Neutrophil (primary cell): ENCODE data around the gene WEE1.
"Not testable (repeated sequence)": the region's sequence is repeated elsewhere in the genome, so short reads cannot be mapped to it uniquely, and the experiment has no call there.

Experiments used
- H3K27ac ChIP-seq: fragments of 200-600 bp; sonication (generic); 2 replicates; pipeline ENCODE4 v1.5.1; 2016; ENCODE audit warnings: mild to moderate bottlenecking, moderate library complexity
- H3K27me3 ChIP-seq: fragments of 200-600 bp; sonication (generic); 2 replicates; pipeline ENCODE4 v1.6.0; 2016; ENCODE audit warnings: mild to moderate bottlenecking
- H3K36me3 ChIP-seq: fragments of 200-600 bp; sonication (generic); 2 replicates; pipeline ENCODE4 v1.5.1; 2017
- H3K4me1 ChIP-seq, 2 experiments: fragments of 200-600 bp in 1 of 2; sonication (generic) in 1 of 2; 1 replicate in 1 of 2; 2 replicates in 1 of 2; pipeline versions ENCODE4 v1.5.1 to v1.6.1; 2013 to 2016; ENCODE audit warnings: low read depth in 1 of 2, low read length in 1 of 2, mild to moderate bottlenecking in 1 of 2, moderate library complexity in 1 of 2; ENCODE audit not compliant: control insufficient read depth in 1 of 2, insufficient read depth in 1 of 2
- H3K4me3 ChIP-seq, 2 experiments: fragments of 200-600 bp in 1 of 2; sonication (generic) in 1 of 2; 1 replicate in 1 of 2; 2 replicates in 1 of 2; pipeline ENCODE4 v1.5.1; 2013 to 2016; ENCODE audit warnings: low read depth in 1 of 2, low read length in 1 of 2, mild to moderate bottlenecking in 1 of 2, moderate library complexity in 1 of 2
- H3K9me3 ChIP-seq: fragments of 200-600 bp; sonication (generic); 2 replicates; pipeline ENCODE4 v1.5.1; 2016
- TF ChIP-seq, protein P1 (sequence below): fragments of 200-600 bp; sonication (generic); IDR thresholded peaks from 2 replicates; pipeline ENCODE4 v1.5.1; 2016; ENCODE audit warnings: antibody characterized with exemption

Gene WEE1

DNA sequence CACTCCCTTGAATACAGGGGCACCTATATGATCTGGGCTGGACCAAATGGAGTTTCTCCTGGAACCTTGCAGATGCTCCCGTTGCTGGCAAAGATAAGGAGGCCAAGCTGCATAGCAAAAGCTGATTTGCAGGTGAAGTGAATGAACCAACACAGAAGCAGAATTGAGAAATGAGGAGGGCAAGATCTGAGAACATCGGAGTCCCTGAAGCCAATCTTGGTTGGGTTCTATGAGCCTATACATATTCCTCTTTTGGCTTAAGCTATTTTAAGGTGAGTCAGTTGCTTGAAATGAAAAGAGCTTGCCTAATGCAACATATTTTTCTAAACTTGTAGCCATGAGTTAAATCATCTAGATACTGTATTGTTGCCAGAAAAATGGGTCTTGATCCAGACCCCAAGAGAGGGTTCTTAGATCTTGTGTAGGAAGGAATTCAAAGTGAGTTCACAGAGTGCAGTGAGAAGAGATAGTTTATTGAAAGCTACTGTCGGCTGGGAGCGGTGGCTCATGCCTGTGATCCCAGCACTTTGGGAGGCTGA, 23.5 kb downstream of the WEE1 start:
- Histone ChIP-seq H3K9me3 (no peaks in the 10 kb centered on the region), H3K4me1 (peaks cover 8 to 11% of the 10 kb centered on the region in 2 experiments), H3K36me3 (no peaks in the 10 kb centered on the region), H3K4me3 (no peak overlapping the region), H3K27me3 (no peaks in the 10 kb centered on the region), H3K27ac (no peak overlapping the region)
- TF ChIP-seq, protein P1, sequence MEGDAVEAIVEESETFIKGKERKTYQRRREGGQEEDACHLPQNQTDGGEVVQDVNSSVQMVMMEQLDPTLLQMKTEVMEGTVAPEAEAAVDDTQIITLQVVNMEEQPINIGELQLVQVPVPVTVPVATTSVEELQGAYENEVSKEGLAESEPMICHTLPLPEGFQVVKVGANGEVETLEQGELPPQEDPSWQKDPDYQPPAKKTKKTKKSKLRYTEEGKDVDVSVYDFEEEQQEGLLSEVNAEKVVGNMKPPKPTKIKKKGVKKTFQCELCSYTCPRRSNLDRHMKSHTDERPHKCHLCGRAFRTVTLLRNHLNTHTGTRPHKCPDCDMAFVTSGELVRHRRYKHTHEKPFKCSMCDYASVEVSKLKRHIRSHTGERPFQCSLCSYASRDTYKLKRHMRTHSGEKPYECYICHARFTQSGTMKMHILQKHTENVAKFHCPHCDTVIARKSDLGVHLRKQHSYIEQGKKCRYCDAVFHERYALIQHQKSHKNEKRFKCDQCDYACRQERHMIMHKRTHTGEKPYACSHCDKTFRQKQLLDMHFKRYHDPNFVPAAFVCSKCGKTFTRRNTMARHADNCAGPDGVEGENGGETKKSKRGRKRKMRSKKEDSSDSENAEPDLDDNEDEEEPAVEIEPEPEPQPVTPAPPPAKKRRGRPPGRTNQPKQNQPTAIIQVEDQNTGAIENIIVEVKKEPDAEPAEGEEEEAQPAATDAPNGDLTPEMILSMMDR, result no peak

DNA sequence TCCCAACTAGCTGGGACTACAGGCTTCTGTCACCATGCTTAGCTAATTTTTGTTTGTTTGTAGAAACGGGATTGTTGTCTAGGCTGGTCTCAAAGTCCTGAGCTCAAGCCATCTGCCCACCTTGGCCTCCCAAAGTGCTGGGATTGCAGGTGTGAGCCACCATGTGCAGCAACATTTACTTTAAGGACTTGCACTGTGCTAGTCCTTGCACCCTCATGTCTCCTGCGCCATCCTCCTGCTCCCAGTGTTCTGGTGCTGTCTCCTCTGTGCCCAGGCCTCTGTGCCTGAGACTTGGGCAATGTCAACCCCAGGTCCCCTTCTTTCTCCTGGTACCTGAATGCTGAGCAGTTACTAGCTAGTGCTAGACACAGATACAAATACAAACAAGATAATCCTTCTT, 26.7 kb downstream of the WEE1 start:
- no peak overlapping the region for H3K27ac ChIP-seq

DNA sequence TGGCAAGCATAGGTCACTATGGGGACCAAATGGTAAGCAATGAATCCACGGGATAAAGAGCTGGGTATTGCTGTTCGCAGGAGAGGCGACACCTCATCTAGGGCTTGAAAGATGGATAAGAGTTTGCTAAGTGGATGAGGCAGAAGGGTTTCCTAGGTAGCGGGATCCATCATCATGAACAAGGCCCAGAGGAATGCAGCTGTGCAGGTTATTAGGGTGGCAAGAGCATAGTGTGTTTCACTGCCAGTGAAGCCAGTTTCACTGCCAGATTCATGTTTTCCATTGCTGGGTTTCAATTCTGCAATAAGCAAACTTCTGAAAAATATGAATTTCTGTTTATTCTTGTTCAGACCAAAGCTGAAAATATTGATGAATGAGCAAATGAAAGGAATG, 27.2 kb downstream of the WEE1 start:
- TF ChIP-seq, protein P1, result no peak
- Histone ChIP-seq H3K27me3 (no peaks in the 10 kb centered on the region), H3K4me1 (peaks cover 8 to 11% of the 10 kb centered on the region in 2 experiments), H3K4me3 (no peak overlapping the region), H3K9me3 (no peaks in the 10 kb centered on the region), H3K27ac (no peak overlapping the region), H3K36me3 (no peaks in the 10 kb centered on the region)

More for the DNA sequence above, 26.7 kb downstream of the WEE1 start:
- TF ChIP-seq, protein P1, result no peak
- Histone ChIP-seq H3K27me3 (no peaks in the 10 kb centered on the region), H3K4me3 (no peak overlapping the region), H3K36me3 (no peaks in the 10 kb centered on the region), H3K9me3 (no peaks in the 10 kb centered on the region), H3K4me1 (peaks cover 8 to 11% of the 10 kb centered on the region in 2 experiments)

DNA sequence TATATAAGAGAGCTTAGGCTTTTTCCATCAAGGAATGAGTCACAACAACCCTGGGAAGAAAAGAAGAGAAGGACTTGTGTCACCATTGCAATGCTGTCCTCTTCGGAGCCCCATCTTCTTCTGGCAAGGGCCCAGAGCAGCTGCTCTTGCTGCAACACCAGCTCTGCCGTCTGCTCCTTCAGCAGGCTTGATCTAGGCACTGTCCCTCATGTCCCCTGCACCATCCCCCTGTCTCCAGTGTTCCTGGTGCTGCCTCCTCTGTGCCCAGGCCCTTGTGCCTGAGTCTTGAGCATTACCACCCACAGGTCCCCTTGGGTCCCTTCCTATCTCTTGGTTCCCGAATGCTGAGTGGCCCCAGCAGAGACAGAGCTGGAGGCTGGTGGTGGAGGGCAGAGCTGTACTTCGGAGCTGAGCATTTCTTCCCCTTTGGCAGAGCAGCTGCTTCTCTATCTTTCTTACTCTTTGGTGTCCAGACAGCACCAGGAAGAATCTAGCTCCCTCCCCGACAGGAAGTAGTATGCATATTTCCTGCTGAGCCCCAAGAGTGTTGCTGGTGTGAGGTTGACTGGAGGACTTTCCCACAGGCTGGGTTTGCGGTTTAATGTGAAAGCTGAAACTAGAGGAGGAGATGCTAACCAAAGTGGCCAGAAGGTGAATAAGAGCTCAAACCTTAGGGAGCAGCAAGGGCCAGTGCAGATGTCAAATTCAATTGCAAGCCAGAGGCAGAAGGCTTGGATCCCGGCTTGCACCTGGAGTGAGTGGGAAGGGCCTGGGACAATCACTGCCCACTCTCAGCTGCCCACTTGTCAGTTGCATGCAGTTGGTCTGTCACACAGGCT, 27.8 kb downstream of the WEE1 start:
- TF ChIP-seq, protein P1, result no peak

DNA sequence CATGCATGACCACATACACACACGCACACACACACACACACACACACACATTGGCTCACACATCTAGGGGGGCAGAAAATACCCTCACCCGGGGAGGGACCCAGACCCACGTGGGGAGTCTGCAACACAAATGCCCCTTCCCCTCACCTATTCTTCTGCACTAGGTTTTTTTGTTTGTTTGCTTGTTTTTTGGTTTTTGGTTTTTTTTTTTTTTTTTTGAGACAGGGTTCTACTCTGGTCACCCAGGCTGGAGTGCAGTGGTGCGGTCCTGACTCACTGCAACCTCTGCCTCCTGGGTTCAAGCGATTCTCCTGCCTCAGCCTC, 28.4 kb downstream of the WEE1 start:
- H3K4me1 ChIP-seq, result peaks cover 8 to 11% of the 10 kb centered on the region in 2 experiments
- no peaks in the 10 kb centered on the region for H3K36me3 ChIP-seq
- no peaks in the 10 kb centered on the region for H3K27me3 ChIP-seq
- TF ChIP-seq, protein P1, result no peak
- no peaks in the 10 kb centered on the region for H3K9me3 ChIP-seq
- no peak overlapping the region for H3K27ac ChIP-seq
- no peak overlapping the region for H3K4me3 ChIP-seq

More for the DNA sequence above, 27.8 kb downstream of the WEE1 start:
- H3K4me3 ChIP-seq, result no peak overlapping the region
- no peaks in the 10 kb centered on the region for H3K27me3 ChIP-seq
- peaks cover 8 to 11% of the 10 kb centered on the region in 2 experiments for H3K4me1 ChIP-seq
- H3K9me3 ChIP-seq, result no peaks in the 10 kb centered on the region
- peak overlapping the region; percentile 22 for H3K27ac ChIP-seq
- H3K36me3 ChIP-seq, result no peaks in the 10 kb centered on the region

DNA sequence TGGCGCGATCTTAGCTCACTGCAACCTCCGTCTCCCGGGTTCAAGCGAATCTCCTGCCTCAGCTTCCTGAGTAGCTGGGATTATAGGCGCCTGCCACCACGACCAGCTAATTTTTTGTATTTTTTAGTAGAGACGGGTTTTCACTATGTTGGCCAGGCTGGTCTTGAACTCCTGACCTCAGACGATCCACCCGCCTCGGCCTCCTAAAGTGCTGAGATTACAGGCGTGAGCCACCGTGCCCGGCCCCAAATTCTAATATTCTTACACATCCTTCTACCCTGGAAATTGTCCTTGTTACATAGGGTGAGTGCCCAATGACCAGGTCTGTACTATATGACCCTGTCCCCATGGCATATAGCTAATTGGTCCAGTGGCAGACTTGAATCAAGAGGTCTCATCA, 29.7 kb downstream of the WEE1 start:
- not testable (repeated sequence) for H3K27ac ChIP-seq, H3K36me3 ChIP-seq, H3K4me3 ChIP-seq, H3K9me3 ChIP-seq, H3K27me3 ChIP-seq
- H3K4me1 ChIP-seq, result peaks cover 8 to 11% of the 10 kb centered on the region in 2 experiments
